Heart right ventricle (tissue), 16 donors: ENCODE measurements around the gene MRAP2. TPM values are rescaled to one million over a fixed set of nuclear protein-coding genes. Genes with fewer than 3 reads are reported as not detected.
A peak's percentile ranks its signal among the peaks of the same experiment; 100 is the strongest.

Experiments used
- ATAC-seq, 8 donors: fragments of 200-7000 bp; cut with Tn5 transposase; one replicate each; pipeline ENCODE4 v1.9.1; 2020; ENCODE audit warnings: mild to moderate bottlenecking in 8 of 8, moderate library complexity in 8 of 8, moderate number of reproducible peaks in 1 of 8
- DNase-seq, 2 donors: peaks; one replicate each; pipeline ENCODE4 v3.0.0-alpha.2; 2020
- H3K27ac ChIP-seq, 10 donors: fragments of 200-600 bp; sonication (generic) in 2 of 10; one replicate each; pipeline versions ENCODE4 v1.5.0 to v1.8.0; 2020 to 2022; ENCODE audit warnings: mild to moderate bottlenecking in 3 of 10
- H3K27me3 ChIP-seq, 7 donors: fragments of 200-600 bp; one replicate each; pipeline ENCODE4 v1.8.0; 2021 to 2022; ENCODE audit warnings: mild to moderate bottlenecking in 2 of 7
- H3K36me3 ChIP-seq, 9 donors: fragments of 200-600 bp; sonication (generic) in 1 of 9; one replicate each; pipeline versions ENCODE4 v1.5.0 to v1.8.0; 2020 to 2022; ENCODE audit warnings: mild to moderate bottlenecking in 2 of 9
- H3K4me1 ChIP-seq, 9 donors: fragments of 200-600 bp; sonication (generic) in 1 of 9; one replicate each; pipeline versions ENCODE4 v1.5.0 to v1.8.0; 2020 to 2022; ENCODE audit warnings: mild to moderate bottlenecking in 4 of 9
- H3K4me3 ChIP-seq, 10 donors: fragments of 200-600 bp; sonication (generic) in 2 of 10; one replicate each; pipeline versions ENCODE4 v1.5.0 to v1.8.0; 2020 to 2022; ENCODE audit warnings: mild to moderate bottlenecking in 7 of 10, moderate library complexity in 2 of 10
- H3K9me3 ChIP-seq, 11 donors: fragments of 200-600 bp in 10 of 11; sonication (generic) in 2 of 11; one replicate each; pipeline versions ENCODE4 v1.5.0 to v1.8.0; 2013 to 2022; ENCODE audit warnings: mild to moderate bottlenecking in 2 of 11, control low read depth in 1 of 11, moderate library complexity in 1 of 11
- WGBS, 2 donors: extraction: QIAGEN DNeasy Blood & Tissue Kit; methylation state at CpG; one replicate each; pipeline ENCODE4 v1.1.7; 2013; ENCODE audit warnings: inconsistent platforms in 1 of 2; 5-methylcytosine and 5-hydroxymethylcytosine counted together
- intact Hi-C, 10 donors: fragments of 100-400 bp; cut with DNase I; formaldehyde crosslinking; loops; one replicate each; pipeline versions ENCODE4 v1.11.1 to v1.14.2; 2022
- polyA plus RNA-seq, 2 donors: library from polyadenylated mRNA; stranded (reverse); fragments of 200-250 nt; gene quantifications; one replicate each; pipeline ENCODE4 v1.2.3, GENCODE V29; 2013
- total RNA-seq, 10 donors: library from RNA; stranded (reverse); fragmentation: NEBNext Ultra II Directional in 3 of 10; extraction: Animal tissue kit (Norgen Biotek cat#: 25700) in 3 of 10; gene quantifications; one replicate each; pipeline versions ENCODE4 v1.2.1 to v1.2.4, GENCODE V29; 2021 to 2023
- TF ChIP-seq, protein P1 (sequence below), 9 donors: fragments of 200-600 bp; sonication (generic) in 2 of 9; IDR thresholded peaks; one replicate each; pipeline versions ENCODE4 v1.5.0 to v1.8.0; 2021 to 2022; ENCODE audit warnings: antibody characterized with exemption in 9 of 9, mild to moderate bottlenecking in 5 of 9, moderate library complexity in 1 of 9
- donor health status: Arrhythmogenic right ventricular cardiomyopathy.
- donor health status: ischemic (EF 13 %, LVEDD 7.1; RV severe dilation, severe dysfunction).
- donor health status: healthy with polysubstance abuse.
- donor health status: DM: no; HTN: yes; CAD: no.
- donor health status: DM: no; HTN: no; CAD: no.
- donor health status: ischemic (EF 25% LVEDD 6.9; RV normal size, moderate dysfunction).
- donor health status: ischemic (EF 25% LVEDD 5.7; RV mildly dilated, moderate dysfunction).
- donor health status: healthy.
- donor health status: DM: yes; HTN: yes; CAD: no.
- donor health status: Ischemic cardiomyopathy.
- donor health status: ischemic (EF 35%, LVEDD 5.7; RV mildly dilated, moderate dysfunction).
- donor health status: nonischemic (EF 11% LVEDD 7.7; RV severe dilation, severe dysfunction).
- donor health status: DM: yes; HTN: yes; CAD: no.
- donor health status: PGD.
- donor health status: ischemic (EF 29% LVEDD 5.4; RV normal size, mild dysfunction).
- donor health status: nonischemic (EF 23%, LVEDD 6.1; RV moderate dilation, normal function).

MRAP2 gene
- total and polyA plus RNA-seq, 12 donors, result 0.14 to 0.56 (median 0.22) TPM; not detected in 3

DNA sequence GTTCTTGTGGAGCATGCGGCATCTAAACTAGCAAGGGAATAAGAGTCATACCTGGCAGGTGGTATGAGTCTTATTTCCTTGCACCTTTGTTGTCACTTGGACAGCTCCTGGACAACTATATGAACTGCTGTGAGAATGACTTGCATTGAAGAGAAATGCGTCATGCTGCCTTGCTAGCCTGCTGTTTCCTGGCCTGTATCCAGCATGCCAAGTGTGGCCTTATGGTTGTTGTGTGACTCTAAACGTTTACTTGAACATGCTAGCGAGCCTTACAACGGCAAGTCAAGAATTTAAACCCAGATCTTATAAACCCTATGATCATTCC lies 103.4 kb downstream of the MRAP2 start:
- Histone ChIP-seq H3K9me3 (peaks cover 0 to 6% (median 0%) of the 10 kb centered on the region in 11 donors), H3K4me1 (peaks cover 0 to 11% (median 0%) of the 10 kb centered on the region in 9 donors), H3K27ac (no peak overlapping the region), H3K27me3 (no peaks in the 10 kb centered on the region), H3K36me3 (peaks cover 0 to 45% (median 6%) of the 10 kb centered on the region in 9 donors), H3K4me3 (no peak overlapping the region)
- WGBS, 2 donors, result 74 to 88% methylated on average over 5 of the region's 5 CpGs
- TF ChIP-seq, protein P1, sequence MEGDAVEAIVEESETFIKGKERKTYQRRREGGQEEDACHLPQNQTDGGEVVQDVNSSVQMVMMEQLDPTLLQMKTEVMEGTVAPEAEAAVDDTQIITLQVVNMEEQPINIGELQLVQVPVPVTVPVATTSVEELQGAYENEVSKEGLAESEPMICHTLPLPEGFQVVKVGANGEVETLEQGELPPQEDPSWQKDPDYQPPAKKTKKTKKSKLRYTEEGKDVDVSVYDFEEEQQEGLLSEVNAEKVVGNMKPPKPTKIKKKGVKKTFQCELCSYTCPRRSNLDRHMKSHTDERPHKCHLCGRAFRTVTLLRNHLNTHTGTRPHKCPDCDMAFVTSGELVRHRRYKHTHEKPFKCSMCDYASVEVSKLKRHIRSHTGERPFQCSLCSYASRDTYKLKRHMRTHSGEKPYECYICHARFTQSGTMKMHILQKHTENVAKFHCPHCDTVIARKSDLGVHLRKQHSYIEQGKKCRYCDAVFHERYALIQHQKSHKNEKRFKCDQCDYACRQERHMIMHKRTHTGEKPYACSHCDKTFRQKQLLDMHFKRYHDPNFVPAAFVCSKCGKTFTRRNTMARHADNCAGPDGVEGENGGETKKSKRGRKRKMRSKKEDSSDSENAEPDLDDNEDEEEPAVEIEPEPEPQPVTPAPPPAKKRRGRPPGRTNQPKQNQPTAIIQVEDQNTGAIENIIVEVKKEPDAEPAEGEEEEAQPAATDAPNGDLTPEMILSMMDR (IDR thresholded peaks at IDR 0.05), result no peak
- no peak for DNase-seq
- ATAC-seq, result no peak
- intact Hi-C loops, result no loop called here

DNA sequence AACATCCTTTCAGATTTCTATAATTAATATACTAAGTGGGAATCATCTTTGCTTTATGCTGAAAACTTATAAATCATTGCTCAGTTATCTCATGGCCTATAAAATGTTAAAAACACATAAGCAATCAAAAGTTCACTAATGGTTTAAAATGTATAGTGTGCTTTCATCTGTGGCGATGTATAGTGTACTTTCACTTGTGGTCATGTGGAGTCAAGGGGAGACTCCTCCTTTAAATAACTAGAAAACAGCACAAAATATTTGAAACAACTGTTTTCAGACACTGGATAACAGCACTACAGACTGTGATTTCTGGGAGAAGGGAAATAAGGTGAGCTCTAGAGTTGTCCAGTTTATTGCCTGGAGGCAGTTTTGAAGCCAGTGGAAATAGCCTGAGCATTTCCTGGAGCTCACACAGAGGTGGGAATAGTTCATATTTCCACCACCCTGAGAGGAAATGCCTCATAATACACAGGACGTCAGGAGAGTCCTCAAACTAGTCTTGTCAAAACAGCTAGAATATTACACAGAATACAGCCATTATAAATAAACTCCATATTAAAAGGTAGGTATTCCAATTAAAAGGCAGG lies 104.5 kb downstream of the MRAP2 start:
- H3K36me3 ChIP-seq, result peaks cover 0 to 44% (median 7%) of the 10 kb centered on the region in 9 donors

DNA sequence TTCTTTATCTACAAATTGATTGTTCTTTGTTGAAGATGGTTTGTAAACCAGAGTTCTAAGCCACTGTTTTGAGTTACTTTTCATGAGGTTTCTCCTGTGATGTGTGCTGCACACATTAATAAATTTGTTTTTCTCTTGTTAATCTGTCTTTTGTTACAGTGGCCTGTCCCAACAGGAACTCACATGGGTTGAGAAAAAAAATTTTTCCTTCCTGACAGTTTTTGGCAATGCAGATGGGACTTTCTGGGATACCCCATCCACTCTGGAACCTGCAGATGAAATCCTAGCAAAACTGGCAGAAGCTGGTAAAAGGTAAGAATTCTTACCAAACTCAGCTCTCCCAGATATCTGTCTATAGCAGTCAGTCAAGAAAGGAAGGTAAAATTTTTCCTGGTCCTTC lies 105.7 kb downstream of the MRAP2 start:
- DNase-seq (no peak), ATAC-seq (no peak)
- H3K4me3 ChIP-seq, result no peak overlapping the region
- H3K27ac ChIP-seq, result no peak overlapping the region
- peaks cover 0 to 38% (median 2%) of the 10 kb centered on the region in 9 donors for H3K36me3 ChIP-seq
- peaks cover 0 to 11% (median 0%) of the 10 kb centered on the region in 9 donors for H3K4me1 ChIP-seq
- H3K27me3 ChIP-seq, result no peaks in the 10 kb centered on the region
- TF ChIP-seq, protein P1 (IDR thresholded peaks at IDR 0.05), result no peak
- H3K9me3 ChIP-seq, result no peaks in the 10 kb centered on the region
- intact Hi-C loops, result no loop called here

More for the DNA sequence above, 104.5 kb downstream of the MRAP2 start:
- no peak for DNase-seq
- peak in 1 of 8 donors; percentile 70 for ATAC-seq
- H3K9me3 ChIP-seq, result peaks cover 0 to 6% (median 0%) of the 10 kb centered on the region in 11 donors
- peaks cover 0 to 11% (median 0%) of the 10 kb centered on the region in 9 donors for H3K4me1 ChIP-seq
- intact Hi-C loops, result no loop called here
- TF ChIP-seq, protein P1 (IDR thresholded peaks at IDR 0.05), result no peak
- H3K4me3 ChIP-seq, result no peak overlapping the region
- H3K27me3 ChIP-seq, result no peaks in the 10 kb centered on the region
- H3K27ac ChIP-seq, result no peak overlapping the region
- 69 to 78% methylated on average over 2 of the region's 2 CpGs for whole genome bisulfite sequencing, 2 donors

Other genes with a start within 250 kb of the MRAP2 start
- gene RIPPLY2, start 180.4 kb upstream of the MRAP2 start, total RNA-seq, result not detected
- under 1 TPM in 1 of 2 donors, not detected in 1; 0.17 TPM for gene RIPPLY2, start 180.4 kb upstream of the MRAP2 start, polyA plus RNA-seq
- gene CYB5R4, start 174.1 kb upstream of the MRAP2 start, total RNA-seq, result 10 to 100 TPM; 10.6 to 20.0 (median 16.0) TPM
- 1 to 10 TPM; 1.2 to 8.0 TPM for gene CYB5R4, start 174.1 kb upstream of the MRAP2 start, polyA plus RNA-seq
- 1 to 10 TPM; 2.7 to 5.6 (median 3.8) TPM for gene CEP162, start 193.9 kb downstream of the MRAP2 start, total RNA-seq
- gene CEP162, start 193.9 kb downstream of the MRAP2 start, polyA plus RNA-seq, result 1 to 10 TPM; 2.1 to 4.2 TPM